HPDE6-E6E7 (cell line): ENCODE results near the gene ARMC12.
"Not testable (repeated sequence)": the region's sequence is repeated elsewhere in the genome, so short reads cannot be mapped to it uniquely, and the experiment has no call there.

Experiments
- DNase-seq: peaks from one replicate; pipeline ENCODE4 v3.0.0; 2011; ENCODE audit warnings: missing footprints; ENCODE audit errors: extremely low spot score

The ARMC12 gene

GRCh38 chr6:35736982-35737412 is at the start of gene ARMC12:
Gene ARMC12 (plus strand): TSS chr6:35737032. CDS start chr6:35737109, 77 bp downstream.
- DNase-seq = no peak

DNA sequence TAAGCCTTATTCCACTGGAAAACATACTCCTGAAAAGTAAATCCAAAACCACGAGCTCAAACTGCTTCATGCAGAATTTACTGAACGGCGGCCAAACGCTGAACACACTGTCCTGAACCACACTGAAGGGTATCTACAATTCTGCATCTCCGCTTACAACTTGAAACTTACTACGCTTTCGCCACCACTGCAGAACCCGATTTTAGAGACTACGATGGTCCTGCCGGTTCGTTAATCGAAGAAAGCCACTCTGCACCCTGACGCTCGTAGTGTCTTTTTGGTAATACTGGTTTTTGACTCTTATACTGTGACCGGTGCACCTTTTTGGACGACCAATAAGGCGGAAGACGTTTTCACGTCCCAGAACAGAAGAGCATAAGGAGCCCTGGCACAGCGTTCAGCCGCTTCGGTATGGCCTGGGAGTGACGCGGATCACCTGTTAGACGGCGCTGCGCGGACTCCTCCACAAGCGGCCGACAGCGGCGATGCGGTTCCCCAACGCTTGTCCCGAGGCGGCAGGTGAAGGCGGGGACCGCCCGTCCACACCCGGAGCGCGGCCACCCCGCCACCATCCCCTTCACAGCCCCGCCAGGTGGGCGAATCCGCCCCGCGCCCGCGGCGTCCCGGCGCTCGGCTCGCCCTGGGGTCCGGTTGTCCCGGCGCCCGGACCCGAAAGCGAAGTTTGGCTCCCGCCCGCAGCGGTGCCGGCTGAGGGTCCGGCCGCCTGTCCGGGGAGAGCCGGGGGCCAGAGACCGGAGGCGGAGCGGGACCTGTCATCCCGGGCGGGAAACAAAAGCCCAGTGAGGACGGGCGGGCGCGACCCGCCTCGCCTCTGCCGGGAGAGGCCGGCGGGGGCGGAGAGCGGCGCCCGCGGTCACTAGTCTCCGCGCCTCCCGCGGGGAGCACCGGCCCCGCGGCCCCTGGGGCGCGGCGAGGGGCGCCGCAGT is 48.9 kb upstream of the ARMC12 start:
- no peak for DNase-seq

DNA sequence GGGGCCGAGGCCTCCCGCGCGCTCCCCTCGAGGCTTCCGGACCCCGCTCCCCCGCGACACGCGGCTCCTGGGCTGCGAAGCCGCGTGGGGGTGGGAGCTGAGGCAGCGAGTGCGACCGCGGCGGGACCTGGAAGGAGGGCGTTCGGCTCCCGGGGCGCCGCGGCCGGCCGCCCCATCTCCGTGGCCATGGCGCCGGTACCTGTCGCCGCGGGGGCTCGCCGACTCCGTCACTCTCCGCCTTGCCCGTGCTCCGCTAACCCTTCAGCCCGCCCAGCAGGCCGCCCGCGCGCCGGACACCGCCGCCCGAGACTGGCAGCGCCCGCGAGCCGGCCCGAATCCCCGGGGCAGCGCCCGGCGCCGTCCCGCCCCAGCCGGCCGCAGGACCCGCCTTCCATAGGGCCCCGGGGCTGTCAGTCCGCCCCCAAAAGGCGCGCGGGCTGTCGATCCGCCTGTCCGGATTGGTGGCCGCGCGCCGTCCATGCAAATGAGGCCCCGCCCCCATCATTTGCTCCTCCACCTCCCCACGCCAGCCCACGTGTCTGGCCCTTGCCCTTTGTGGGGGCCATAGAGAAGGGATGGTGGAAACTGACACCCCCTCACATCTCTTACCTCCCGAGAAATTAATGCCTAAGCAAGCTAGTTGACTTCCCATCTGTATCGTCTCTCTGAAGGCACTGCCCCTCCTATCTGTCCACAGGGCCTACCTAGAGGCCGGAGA is 48.1 kb upstream of the ARMC12 start, which contains the start of gene FKBP5:
Gene FKBP5, minus strand, starts transcription at position 311 of the 718 bp plus-strand sequence. CDS start 46,091 bp downstream, outside the sequence.
- peak; percentile 83 for DNase-seq

- DNase-seq = not testable (repeated sequence)
Measured at GRCh38 chr6:35690006-35690405, 46.8 kb upstream of the ARMC12 start.

- no peak for DNase-seq
Measured at GRCh38 chr6:35690484-35690883, 46.3 kb upstream of the ARMC12 start.

GRCh38 chr6:35691027-35691824 is 45.6 kb upstream of the ARMC12 start:
- DNase-seq = no peak

- peak; percentile 54 for DNase-seq
Measured at GRCh38 chr6:35694462-35694861, 42.4 kb upstream of the ARMC12 start.

- not testable (repeated sequence) for DNase-seq
Measured at GRCh38 chr6:35698430-35698829, 38.4 kb upstream of the ARMC12 start.

DNA sequence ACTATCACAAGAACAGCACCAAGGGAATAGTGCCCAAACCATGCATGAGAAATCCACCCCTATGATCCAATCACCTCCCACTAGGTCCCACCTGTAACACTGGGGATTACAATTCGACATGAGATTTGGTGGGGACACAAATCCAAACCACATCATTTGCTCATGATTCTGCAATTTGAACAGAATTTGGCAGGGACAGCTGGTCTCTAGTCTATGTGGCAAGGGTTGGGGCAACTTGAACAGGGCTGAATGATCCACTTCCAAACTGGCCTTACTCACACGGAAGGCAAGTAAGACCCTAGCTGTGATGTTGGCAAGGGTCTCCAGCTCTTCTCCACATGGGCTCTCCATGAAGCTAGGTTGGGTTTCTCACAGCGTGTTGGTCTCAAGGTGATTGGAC is 38.0 kb upstream of the ARMC12 start:
- DNase-seq = no peak

DNA sequence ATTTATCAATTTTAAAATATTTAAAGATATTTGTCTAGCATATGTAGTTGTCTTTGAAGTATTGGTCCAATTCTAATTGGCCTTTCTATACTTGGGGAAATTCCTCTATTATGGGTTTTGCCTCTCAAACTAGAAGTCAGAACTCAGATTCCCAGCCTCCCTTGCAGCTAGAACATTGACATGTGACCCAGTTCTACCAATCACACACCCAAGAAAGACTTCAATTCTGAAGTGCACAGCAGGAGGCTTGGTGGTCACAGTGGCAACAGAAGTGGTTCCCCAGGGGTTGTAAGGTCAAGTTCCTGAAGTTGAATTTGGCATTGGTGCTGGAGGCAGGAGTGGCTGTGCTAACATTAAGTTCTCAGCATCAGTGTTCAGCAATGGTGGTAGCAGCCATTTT is 33.3 kb upstream of the ARMC12 start:
- no peak for DNase-seq

DNA sequence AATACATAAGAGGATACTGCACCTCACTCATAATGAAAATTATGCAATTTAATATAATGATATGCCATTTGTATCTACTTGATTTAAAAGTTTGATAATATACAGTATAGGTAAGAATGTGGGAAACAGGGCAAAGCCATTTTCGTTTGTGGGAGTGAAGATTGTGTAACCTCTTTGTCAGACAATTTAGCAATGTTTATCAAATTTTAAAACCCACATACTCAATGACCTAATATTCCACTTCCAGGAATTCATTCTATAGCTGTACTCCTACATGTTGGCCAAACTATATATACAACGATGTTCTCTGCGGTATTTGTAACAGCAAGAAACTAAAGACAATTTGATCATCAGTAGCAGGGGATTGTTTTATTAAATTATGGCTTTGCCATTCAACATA is 30.4 kb upstream of the ARMC12 start:
- no peak for DNase-seq

- DNase-seq = no peak
Measured at GRCh38 chr6:35707714-35708407, 29.0 kb upstream of the ARMC12 start.

DNA sequence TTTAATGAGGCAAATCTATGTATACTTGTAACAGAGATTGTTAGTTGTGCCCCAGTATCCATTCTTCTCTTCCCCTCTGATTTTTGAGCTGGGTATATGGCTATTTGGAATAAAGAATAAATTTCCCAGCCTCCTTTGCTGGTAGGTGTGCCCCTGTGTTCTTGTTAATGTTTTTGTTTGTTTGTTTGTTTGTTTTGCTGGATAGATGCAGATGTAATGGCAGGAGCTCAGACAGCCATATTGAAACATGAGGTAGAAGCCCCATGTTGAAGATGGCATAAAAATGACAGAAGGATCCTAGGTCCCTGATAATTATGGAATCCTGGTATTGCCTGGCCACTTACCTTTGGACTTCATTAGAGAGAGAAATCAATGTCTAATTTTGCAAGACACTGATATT is 28.2 kb upstream of the ARMC12 start:
- DNase-seq = no peak

- no peak for DNase-seq
Measured at GRCh38 chr6:35710241-35710847, 26.5 kb upstream of the ARMC12 start.

GRCh38 chr6:35711731-35712130 is 25.1 kb upstream of the ARMC12 start:
- DNase-seq = no peak

DNA sequence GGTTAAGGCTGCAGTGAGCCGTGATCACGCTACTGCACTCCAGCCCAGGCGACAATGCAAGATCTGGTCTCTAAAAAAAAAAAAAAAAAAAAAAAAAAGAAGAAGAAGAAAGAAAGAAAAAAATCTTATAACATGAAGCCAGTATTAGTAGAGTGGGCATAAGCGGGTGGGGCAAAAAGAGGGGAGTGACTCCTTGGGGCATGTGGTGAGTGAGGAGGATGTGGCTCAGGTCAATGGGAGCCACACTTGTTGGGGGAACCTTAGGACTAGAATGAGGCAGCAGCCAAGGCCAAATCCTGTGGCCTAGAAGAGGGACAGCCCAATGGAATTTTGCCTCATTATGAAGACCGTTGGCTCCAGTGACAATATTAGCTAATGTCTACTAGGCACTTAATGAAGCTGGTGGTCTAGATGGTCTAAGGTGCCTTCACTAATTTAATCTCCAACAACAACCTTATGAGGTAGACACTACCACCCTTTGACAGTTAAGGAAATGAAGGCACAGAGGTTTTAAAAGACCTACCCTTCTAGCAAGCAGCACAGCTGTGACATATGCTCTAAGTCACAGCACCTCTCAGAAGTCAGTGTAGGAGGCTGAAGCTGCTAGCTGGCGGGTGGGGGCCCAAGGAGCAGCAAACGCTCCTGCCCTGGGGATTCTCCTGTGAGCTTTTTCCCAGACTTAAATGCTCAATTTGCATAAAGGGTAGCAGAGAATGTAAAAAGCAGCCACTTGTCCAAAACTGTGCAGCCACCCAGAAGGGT is 23.6 kb upstream of the ARMC12 start:
- DNase-seq = no peak

- DNase-seq = no peak
Measured at GRCh38 chr6:35716798-35717197, 20.0 kb upstream of the ARMC12 start.

- DNase-seq = no peak
Measured at GRCh38 chr6:35717449-35718374, 19.1 kb upstream of the ARMC12 start.

DNA sequence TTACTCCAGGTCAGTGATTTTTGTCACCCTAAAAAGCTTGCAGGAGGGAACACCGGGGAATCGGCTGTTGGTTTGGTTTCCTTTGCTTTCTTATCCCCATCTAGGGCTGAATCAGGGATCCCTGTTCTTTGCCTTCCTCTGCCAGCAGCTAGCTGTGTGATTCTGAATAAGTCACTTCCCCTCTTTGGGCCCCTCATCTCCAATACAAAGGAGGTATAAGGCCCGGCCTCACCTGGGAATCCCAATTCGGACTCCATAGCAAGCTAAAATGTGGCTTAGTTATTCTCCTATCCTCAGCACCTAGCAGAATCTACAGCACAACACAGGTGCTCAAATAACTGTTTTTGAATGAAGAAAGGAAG is 18.5 kb upstream of the ARMC12 start:
- no peak for DNase-seq
